ENCODE measurements around the gene HAPLN1.

HAPLN1 gene

GRCh38 chr5:83718195-83718825, 2.3 kb downstream of the HAPLN1 start:
- DNase-seq (ENCODE audit: low read depth in 2 of 2), result no peak

DNA sequence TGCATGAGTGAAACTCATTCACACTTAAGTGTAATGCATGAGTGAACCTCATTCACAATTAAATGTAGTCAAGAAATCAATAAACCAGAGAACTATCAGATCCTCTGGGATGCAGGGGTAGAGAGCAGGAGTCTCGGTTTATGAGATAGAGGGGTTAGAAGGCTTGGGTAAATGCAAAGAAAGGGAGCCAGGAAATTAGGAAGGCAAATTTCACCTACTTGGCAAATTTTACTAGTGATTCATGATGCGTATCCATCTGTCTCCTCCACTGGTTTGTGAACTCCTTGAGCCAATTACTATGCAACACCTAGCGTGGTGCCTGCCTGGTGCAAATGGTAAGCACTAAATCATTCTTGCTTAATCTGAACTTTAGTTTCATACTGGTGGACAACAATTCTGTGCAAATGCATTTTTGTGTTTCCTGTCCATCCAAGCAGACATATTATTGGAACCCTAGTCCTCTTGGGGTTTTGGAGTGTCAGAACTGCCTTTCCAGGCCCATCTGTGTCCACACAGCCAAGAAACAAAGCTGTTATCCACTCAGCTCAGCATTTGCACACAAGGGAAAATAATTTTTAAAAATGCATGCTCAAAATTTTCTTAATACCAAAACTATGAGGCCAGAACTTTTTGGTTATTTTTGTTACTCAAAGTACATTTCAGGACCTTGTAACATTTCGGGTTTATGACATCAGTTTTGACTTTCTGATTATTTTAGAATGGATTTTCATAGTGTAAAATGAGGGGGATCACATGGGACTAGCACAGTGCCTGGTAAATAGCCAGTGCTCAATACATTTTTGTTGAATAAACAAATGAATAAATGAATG, 5.2 kb downstream of the HAPLN1 start:
- no peak for DNase-seq (ENCODE audit: low read depth in 2 of 2)

GRCh38 chr5:83714810-83715209, 5.8 kb downstream of the HAPLN1 start:
- DNase-seq (ENCODE audit: low read depth in 2 of 2), result no peak

GRCh38 chr5:83711982-83712601, 8.6 kb downstream of the HAPLN1 start:
- no peak for DNase-seq (ENCODE audit: low read depth in 2 of 2)

DNA sequence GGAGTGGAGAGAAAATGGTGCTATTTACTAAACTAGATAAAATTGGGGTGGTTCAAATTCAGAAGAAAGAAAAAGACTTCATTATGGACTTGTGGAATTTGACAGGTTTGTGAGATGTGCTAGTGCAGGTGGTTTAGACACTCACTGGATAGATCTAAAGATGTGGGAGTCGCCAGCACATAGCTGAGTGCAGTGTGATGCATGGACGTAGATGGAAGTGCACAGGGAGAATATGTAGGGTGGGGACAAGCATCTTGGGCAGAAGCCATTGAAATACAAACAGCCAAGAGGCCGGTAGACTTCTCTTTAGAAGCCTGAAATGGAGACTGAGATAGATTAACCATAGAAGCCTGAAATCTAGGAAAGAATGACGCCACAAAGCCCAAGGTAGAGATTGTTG, 10.7 kb downstream of the HAPLN1 start:
- no peak for DNase-seq (ENCODE audit: low read depth in 2 of 2)

GRCh38 chr5:83708170-83708569, 12.5 kb downstream of the HAPLN1 start:
- DNase-seq (ENCODE audit: low read depth in 2 of 2), result no peak

DNA sequence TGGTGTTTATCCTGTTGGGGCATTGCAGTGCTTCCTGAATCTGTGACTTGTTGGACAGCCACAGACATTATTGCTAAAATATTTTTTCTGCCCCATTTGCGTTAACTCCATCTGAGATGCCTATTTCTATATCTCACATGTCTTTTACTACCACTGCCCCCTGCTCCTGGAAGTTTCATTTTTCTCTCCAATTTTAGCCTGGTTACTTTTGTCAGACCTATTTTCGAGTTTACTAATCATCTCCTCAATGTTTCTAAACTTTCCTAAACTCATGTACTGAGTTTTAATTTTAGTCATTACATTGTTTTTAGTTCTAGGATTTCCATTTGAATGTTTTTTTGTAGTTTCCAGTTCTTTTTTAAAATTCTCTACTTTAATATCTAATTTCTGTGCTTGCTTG, 17.6 kb downstream of the HAPLN1 start:
- DNase-seq (ENCODE audit: low read depth in 2 of 2), result no peak

GRCh38 chr5:83701886-83702285, 18.8 kb downstream of the HAPLN1 start:
- no peak for DNase-seq (ENCODE audit: low read depth in 2 of 2)

DNA sequence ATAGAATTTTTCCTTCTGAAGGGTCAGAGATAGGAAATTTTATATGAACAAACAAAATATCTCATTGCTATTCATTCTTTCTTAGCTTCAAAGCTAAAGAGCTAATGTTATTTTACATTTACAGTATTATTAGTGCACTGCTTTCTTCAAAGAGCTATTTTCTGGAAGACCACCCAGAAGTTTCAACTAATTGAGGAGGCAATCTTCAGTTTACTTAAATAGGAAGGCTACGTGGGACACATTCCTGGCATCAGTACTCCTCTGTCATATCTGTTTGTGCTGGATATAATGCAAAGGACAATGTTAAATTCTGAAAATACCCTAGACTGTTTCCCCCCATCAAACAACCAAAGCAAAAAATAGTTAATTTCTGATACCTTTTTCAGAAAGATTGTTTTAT, 30.8 kb downstream of the HAPLN1 start:
- DNase-seq (ENCODE audit: low read depth in 2 of 2), result no peak

DNA sequence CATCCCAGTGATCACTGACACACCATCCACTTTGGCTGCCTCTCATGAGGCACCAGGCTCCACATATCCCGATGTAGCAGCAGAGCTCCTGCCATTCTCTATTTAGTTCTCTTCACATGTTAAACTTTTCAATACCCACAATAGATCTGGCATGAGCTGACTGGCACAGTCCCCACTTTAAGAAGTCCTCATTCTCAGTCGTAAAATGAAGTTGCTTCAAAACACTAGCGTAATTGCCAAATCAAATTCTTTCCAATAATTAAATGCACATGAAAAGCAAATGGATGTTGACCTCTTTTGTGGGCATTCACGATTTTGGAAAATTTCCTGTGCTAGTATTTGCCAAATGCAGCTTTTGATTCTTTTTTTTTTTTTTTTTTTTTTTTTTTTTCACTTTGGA, 32.4 kb downstream of the HAPLN1 start:
- DNase-seq (ENCODE audit: low read depth in 2 of 2), result no peak

GRCh38 chr5:83687124-83687619, 33.5 kb downstream of the HAPLN1 start:
- no peak for DNase-seq (ENCODE audit: low read depth in 2 of 2)

DNA sequence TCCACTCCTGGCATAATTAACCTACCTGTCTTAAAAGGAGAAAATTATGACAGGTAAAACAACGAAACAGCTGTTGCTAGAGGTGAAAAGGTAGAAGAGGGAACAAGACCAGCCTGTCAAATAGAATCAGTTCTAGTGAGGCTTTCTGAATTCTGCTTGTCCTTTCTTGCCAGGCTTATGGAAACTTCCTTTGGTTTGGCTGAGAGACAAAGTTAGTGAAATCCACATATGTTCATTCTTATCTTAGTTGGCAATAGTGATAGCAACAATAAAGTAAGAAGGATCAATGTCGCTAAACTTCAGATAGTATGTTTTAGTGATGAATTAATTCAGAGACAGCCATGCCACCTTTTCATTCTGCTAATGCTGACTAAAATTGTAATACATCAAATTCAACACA, 34.4 kb downstream of the HAPLN1 start:
- no peak for DNase-seq (ENCODE audit: low read depth in 2 of 2)

DNA sequence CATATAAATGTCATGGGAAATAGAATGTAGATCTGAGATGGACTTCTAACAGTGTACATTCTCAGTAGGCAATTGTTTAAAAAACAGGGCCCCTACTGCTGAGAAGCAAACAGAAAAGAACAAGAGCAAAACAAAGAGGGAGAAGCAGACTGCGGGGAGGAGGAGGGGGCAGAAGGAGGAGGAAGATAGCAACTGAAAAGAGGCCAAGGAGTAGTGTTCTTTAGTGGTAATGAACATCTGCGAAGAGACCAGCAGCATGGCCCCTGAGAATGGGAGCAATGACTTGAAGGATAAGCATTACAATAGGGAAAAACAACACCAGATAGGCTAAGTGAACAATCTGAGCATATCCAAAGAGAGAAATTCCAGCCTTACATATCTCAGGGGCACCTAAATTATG, 36.8 kb downstream of the HAPLN1 start:
- no peak for DNase-seq (ENCODE audit: low read depth in 2 of 2)

GRCh38 chr5:83672646-83673045, 48.0 kb downstream of the HAPLN1 start:
- DNase-seq (ENCODE audit: low read depth in 2 of 2), result no peak

- DNase-seq (ENCODE audit: low read depth in 2 of 2), result no peak
Observed at GRCh38 chr5:83672158-83672557, 48.5 kb downstream of the HAPLN1 start.

- no peak for DNase-seq (ENCODE audit: low read depth in 2 of 2)
Observed at GRCh38 chr5:83665631-83666030, 55.0 kb downstream of the HAPLN1 start.

DNA sequence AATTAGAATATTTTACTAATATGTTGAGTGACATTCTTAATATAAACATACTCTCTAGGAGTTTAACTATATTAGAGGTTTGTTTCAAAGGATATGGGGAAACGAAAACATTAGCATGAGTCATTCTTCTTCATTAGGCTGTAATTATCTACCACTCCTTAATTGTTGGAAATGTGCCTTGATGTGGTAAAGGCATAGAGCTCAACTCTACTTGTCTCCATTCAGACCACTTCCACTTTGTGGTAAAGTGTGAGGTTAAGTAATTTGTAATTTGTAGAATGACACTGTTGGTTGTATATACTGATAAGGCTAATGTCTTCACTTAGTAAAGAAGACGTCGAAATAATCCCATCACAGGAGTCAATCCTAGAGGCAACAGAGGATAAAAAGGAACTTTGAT, 58.1 kb downstream of the HAPLN1 start:
- no peak for DNase-seq (ENCODE audit: low read depth in 2 of 2)

GRCh38 chr5:83657807-83658525, 62.7 kb downstream of the HAPLN1 start:
- DNase-seq (ENCODE audit: low read depth in 2 of 2), result no peak

DNA sequence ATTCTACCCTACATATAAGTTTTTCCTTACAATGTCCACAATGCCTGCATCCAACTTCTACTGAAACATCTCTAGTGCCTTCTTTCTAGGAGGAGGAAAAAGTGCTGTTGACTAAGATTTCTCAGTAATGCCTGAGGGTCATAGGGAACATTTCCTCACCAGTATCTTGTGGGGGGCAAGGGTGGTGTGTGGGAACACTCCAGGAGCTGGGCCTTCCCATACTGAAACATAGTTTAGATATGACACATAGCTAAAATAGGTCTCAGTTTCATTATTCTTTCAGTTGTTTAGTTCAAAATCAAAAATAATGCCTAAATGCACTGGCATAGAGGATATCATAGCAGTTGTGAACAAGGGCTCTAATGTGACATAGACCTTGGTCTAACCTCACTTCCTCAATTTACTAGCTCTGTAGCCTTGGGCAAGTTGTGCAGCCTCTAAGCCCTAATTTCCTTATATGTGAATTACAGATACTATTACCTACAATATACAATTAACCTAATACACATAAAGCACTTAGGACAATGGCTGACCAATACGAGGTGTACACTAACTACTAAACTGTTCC, 66.1 kb downstream of the HAPLN1 start:
- no peak for DNase-seq (ENCODE audit: low read depth in 2 of 2)

DNA sequence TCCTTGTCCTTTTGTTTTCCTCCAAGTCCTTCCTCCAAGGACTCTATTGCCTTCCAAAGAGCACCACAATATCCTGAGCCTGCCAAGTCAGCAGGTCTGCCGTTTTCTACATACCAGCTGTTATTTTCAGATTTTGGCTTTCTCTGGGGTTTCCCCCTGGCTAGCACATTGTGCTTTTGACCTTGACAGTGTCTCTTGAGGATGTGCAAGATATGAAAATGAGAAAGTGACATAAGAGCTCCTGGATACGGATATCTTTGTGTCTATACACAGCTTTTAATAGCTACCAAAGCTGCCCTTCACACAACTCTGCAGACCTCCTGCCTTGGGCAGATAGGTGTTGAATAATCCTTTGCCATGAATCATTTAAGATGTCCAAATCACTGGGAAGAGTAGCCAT, 67.0 kb downstream of the HAPLN1 start:
- DNase-seq (ENCODE audit: low read depth in 2 of 2), result no peak

DNA sequence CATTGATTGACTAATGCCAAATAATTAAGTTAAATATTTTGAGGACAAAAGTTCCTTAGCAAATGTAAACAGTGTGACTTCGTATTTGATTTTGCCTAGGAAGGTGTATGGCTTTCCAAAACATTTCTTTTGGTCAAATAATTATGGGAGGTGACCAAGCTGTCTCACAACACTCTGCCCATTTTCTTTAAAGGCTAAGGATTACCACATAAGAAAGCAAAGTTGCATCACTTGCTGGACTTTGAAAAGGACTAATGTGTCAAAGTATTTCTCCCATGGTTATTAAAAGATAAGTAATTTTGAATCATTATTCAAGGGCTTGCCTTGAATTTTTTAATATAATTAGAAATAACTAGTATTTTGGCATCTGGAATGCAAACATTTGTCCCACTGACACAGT, 74.7 kb downstream of the HAPLN1 start:
- DNase-seq (ENCODE audit: low read depth in 2 of 2), result no peak

- no peak for DNase-seq (ENCODE audit: low read depth in 2 of 2)
Observed at GRCh38 chr5:83644301-83644700, 76.4 kb downstream of the HAPLN1 start.

All from stimulated activated CD4-positive, alpha-beta T cell treated with anti-CD3 and anti-CD28 coated beads, Interleukin-12 subunit alpha, Interleukin-12 subunit beta, amount 100 ng/mL, for 24 hours (primary cell).